ENCODE results near the gene FANCE. TPM values are rescaled to one million over a fixed set of nuclear protein-coding genes. Genes with fewer than 3 reads are reported as not detected.

The FANCE gene
- 7.0 and 7.1 TPM in 2 replicates for polyA plus RNA-seq (2011; rRNA removed)
- 7.9 and 10.2 TPM in 2 replicates for polyA minus RNA-seq (2011; rRNA and poly(A)+ RNA removed)

GRCh38 chr6:35452183-35453090, at the start of gene FANCE:
TSS of gene FANCE (plus strand) at chr6:35452338. CDS start at chr6:35452546, 208 bp downstream.
- CTCF ChIA-PET = interaction anchor here (1.2 to 9.4 kb wide), 4 partner anchors 32 to 154 kb away, joined by 3 to 201 read pairs (median 4); partner anchors contain the start of genes DEF6 and PPARD
- POLR2A ChIA-PET = interaction anchor here (0.6 to 2.0 kb wide), 3 partner anchors 24 to 110 kb away, joined by 3 to 6 read pairs (median 4); partner anchors contain the start of gene PPARD
- TF ChIP-seq CTCF (IDR thresholded peaks at IDR 0.05; ENCODE audit: low read depth, low read length) = no peak
- Histone ChIP-seq H3K27ac (ENCODE audit: low read depth, low read length) (no peak within 1 kb of the TSS), H3K27me3 (ENCODE audit: control insufficient read depth, insufficient read depth, low read length) (no peaks in the 10 kb centered on the region), H3K4me3 (ENCODE audit: low read depth, low read length) (peak within 1 kb of the TSS; percentile 75), H3K9me3 (ENCODE audit: control insufficient read depth, insufficient read depth, low read length) (no peaks in the 10 kb centered on the region; the same call in 1 of the 2 replicates)
- DNase-seq (ENCODE audit: low read depth, low spot score) = peak; percentile 74

- ChIA-PET CTCF (no interaction called here), POLR2A (no interaction called here)
- Histone ChIP-seq H3K27ac (ENCODE audit: low read depth, low read length) (no peak overlapping the region), H3K9me3 (ENCODE audit: control insufficient read depth, insufficient read depth, low read length) (no peaks in the 10 kb centered on the region), H3K27me3 (ENCODE audit: control insufficient read depth, insufficient read depth, low read length) (no peaks in the 10 kb centered on the region), H3K4me3 (ENCODE audit: low read depth, low read length) (no peak overlapping the region)
- TF ChIP-seq CTCF (IDR thresholded peaks at IDR 0.05; ENCODE audit: low read depth, low read length) = no peak
- no peak for DNase-seq (ENCODE audit: low read depth, low spot score)
Observed at GRCh38 chr6:35402856-35403191, 49.3 kb upstream of the FANCE start.

GRCh38 chr6:35403544-35404442, 48.3 kb upstream of the FANCE start:
- POLR2A ChIA-PET = no interaction called here
- Histone ChIP-seq H3K4me3 (ENCODE audit: low read depth, low read length) (no peak overlapping the region), H3K9me3 (ENCODE audit: control insufficient read depth, insufficient read depth, low read length) (no peaks in the 10 kb centered on the region), H3K27ac (ENCODE audit: low read depth, low read length) (no peak overlapping the region), H3K27me3 (ENCODE audit: control insufficient read depth, insufficient read depth, low read length) (no peaks in the 10 kb centered on the region)
- TF ChIP-seq CTCF (IDR thresholded peaks at IDR 0.05; ENCODE audit: low read depth, low read length) = no peak
- CTCF ChIA-PET = interaction anchor here (1.4 kb wide), 1 partner anchor 12 kb away, joined by 10 read pairs; no protein-coding TSS in a partner anchor
- no peak for DNase-seq (ENCODE audit: low read depth, low spot score)

- CTCF ChIA-PET = interaction anchor here (0.8 to 2.0 kb wide), 3 partner anchors 8 to 65 kb away, joined by 3 to 5 read pairs (median 3); no protein-coding TSS in a partner anchor
- H3K27me3 ChIP-seq (ENCODE audit: control insufficient read depth, insufficient read depth, low read length) = no peaks in the 10 kb centered on the region
- H3K27ac ChIP-seq (ENCODE audit: low read depth, low read length) = no peak overlapping the region
- H3K4me3 ChIP-seq (ENCODE audit: low read depth, low read length) = no peak overlapping the region
- DNase-seq (ENCODE audit: low read depth, low spot score) = no peak
- POLR2A ChIA-PET = no interaction called here
- no peak for TF ChIP-seq CTCF (IDR thresholded peaks at IDR 0.05; ENCODE audit: low read depth, low read length)
- H3K9me3 ChIP-seq (ENCODE audit: control insufficient read depth, insufficient read depth, low read length) = no peaks in the 10 kb centered on the region
Observed at GRCh38 chr6:35406711-35407485, 45.2 kb upstream of the FANCE start.
